NCI-H510A treated with DMSO at 0.1 percent for 48 hours (cell line): ENCODE results near the gene TMC3.

ENCODE experiments used
- DNase-seq: peaks from one replicate; lab custom pipeline; 2025; lab: John Stamatoyannopoulos, UW

TMC3 gene

GRCh38 chr15:81297603-81298575 lies 76.1 kb downstream of the TMC3 start:
- DNase-seq = no peak

DNA sequence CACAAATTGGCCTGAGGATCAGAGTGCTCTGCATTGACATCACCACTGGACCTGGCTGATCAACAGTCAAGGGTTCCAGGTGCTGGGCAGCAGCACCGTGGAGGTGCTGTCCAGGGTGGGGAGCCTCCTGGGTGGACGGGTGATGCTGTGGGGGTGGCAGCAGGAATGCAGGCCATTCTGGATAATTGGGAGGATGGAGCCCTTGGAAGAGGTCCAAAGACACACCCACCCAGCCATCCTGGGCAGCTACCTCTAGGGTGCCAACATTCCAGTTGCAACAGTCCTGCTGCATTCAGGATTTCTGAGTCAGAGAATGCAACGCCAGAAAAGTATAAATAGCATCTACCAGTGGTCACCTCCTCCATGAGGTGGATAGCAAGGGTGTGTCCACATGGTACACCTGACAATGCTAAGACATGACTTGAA lies 76.9 kb downstream of the TMC3 start:
- no peak for DNase-seq

GRCh38 chr15:81296673-81297072 lies 77.3 kb downstream of the TMC3 start:
- peak; percentile 19 for DNase-seq

DNA sequence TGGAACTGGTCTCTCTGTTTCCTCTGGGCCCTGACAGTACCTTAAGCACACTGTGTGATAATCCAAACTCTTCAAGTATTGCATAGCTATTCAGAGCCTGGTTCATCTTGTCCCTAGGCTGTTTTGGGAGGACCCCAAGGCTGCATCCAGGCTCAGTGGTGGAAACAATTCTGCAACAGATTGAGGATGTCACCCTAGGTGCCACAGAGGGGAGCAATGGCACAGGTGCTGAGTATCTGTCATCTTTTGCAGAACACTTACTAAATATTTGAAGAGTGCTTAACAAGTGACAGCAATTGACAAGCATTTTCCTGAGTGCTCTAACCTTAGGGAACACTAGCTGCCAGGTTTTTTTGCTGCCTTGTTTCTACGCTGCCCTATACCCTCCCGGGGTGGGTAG lies 77.8 kb downstream of the TMC3 start:
- DNase-seq = peak; percentile 52

- DNase-seq = no peak
These were observed 78.4 kb downstream of the TMC3 start for GRCh38 chr15:81295486-81296121.

DNA sequence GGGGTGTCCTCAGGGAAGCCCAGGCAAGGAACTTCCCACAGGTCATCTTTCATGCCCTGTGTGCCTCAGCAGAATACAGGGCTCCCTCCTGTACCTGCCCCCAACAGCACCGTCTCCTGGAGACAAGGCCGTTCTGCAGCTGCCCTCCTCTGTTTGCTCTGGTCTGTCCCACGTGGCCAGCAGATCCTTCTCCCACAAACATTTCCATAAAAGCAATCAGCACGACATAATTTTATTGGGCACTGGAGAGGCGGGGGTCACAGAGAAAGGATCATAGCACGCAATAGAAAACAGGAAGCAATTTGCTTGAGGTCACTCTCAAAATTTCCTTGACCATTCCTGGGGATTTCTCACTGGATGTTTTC lies 79.5 kb downstream of the TMC3 start:
- DNase-seq = no peak

DNA sequence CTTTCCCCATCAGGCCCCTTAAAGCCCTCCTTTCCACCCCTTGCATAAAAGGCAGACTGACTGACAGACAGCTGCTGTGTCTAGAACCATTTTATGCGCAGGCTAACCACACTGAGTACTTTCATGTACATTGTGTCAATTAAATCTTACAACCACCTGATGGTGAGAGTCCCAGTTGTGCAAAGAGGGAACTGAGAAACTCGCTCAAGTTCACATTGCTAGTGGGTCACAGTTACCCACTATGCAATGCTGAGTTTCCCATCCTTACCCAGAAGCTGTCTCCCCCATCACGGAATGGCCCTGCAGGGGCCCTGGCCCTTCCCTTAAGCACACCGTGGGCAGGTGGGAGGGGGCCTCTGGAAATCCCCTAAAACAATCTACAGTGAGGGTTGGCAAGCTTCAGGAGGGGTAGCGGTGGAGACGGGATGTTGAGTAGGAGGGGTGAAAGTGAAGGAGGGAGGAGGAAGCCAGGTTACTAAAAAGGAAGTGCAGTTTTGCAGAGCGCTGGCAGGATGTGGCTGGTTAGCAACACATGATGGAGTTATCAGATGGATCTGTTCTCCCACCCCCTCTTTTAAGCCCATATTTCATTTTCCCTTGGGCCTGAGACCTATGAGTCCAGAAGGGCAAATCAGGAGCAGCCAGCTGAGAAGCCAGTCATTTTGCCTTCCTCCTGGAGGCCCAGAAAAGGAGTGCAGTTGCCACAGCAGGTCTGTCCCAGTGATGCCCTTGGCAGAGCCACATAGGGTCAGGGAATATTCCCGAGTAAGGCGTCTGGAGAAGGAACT lies 80.1 kb downstream of the TMC3 start:
- DNase-seq = no peak

DNA sequence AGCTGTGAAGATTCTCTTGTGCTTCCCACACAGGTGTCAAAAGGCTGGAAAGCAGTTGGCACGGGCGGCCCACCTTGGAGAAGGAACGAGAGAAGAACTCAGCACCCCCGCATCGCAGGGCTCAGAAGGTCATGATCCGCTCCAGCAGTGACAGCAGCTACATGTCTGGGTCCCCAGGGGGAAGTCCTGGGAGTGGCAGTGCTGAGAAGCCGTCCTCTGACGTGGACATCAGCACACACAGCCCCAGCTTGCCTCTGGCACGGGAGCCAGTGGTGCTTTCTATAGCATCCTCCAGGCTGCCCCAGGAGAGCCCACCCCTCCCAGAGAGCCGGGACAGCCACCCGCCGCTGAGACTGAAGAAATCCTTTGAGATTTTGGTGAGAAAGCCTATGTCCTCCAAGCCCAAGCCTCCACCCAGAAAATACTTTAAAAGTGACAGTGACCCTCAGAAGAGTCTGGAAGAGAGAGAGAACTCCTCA lies 81.5 kb downstream of the TMC3 start:
- DNase-seq = no peak

- no peak for DNase-seq
These were observed 82.0 kb downstream of the TMC3 start for GRCh38 chr15:81291916-81292522.

- no peak for DNase-seq
These were observed 84.1 kb downstream of the TMC3 start for GRCh38 chr15:81289910-81290309.

DNA sequence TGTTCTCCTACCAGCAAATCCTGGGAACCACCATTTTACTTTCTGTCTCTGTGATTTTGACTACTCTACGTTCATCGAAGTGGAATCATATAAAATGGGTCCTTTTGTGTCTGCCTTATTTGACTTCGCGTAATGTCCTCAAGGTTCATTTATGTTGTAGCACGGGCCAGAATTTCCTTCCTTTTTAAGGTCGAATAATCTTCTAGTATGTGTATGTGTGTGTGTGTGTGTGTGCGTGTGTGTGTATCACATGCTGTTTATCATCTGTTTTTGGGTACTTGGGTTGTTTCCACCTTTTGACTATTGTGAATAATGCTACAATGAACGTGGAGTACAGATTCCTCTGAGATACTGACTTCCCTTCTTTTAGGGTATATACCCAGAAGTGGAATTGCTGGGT lies 85.4 kb downstream of the TMC3 start:
- no peak for DNase-seq

DNA sequence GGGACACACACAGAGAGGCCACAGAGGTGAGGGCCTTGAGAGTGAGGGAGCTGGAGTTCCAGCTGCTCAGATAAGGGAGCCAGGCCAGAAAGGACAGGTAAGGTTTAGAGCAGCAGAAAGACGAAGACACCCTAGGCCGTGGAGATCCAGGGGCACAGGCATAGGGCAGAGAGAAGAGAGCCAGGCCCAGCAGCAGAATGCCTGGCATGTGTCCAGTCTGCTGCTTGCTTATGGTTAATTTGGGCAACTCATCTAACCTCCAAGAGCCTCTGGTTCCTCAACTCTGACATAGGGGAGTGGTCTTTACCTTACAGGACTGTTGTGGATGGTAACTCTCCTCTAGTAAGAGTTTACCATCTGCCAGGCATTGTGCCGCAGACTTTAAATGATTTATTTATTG lies 86.0 kb downstream of the TMC3 start:
- no peak for DNase-seq

- no peak for DNase-seq
These were observed 87.3 kb downstream of the TMC3 start for GRCh38 chr15:81286621-81287121.

DNA sequence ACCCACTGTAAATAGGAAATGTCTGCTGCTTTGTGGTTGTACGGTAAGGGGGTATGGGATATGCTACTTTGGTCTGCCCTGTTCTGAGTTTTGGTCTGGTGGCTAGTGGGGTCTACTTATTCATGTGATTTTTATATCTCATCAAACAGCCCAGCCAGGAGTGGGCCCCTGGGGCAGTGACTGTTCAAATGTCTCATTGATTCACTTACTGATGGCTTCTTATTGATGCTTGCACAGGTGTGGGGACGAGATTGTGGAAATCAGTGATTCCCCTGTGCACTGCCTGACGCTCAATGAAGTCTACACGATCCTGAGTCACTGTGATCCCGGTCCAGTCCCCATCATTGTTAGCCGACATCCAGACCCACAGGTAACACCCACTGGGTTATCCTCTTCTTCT lies 88.6 kb downstream of the TMC3 start:
- DNase-seq = no peak

GRCh38 chr15:81284256-81285031 lies 89.6 kb downstream of the TMC3 start:
- no peak for DNase-seq

DNA sequence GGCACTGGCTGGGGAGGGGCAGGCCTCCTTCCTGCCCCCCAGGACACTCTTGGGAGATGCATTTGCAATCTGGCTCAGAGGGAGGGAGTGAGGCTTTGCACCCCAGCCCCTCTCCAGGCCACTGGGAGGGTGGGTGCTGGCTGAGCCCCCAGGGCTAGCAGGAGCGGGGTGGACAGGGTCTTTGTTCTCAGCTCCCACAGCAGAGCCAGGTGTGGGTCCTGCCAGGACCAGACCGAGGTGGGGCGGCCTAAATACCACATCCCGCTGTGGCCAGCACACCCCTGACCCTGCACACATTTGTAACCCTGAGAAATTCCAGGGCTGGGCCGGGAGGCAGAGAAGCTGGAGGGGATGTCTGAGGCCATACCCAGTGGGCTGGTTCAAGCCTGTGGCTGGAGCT lies 91.1 kb downstream of the TMC3 start:
- no peak for DNase-seq

- no peak for DNase-seq
These were observed 91.5 kb downstream of the TMC3 start for GRCh38 chr15:81282606-81282895.

DNA sequence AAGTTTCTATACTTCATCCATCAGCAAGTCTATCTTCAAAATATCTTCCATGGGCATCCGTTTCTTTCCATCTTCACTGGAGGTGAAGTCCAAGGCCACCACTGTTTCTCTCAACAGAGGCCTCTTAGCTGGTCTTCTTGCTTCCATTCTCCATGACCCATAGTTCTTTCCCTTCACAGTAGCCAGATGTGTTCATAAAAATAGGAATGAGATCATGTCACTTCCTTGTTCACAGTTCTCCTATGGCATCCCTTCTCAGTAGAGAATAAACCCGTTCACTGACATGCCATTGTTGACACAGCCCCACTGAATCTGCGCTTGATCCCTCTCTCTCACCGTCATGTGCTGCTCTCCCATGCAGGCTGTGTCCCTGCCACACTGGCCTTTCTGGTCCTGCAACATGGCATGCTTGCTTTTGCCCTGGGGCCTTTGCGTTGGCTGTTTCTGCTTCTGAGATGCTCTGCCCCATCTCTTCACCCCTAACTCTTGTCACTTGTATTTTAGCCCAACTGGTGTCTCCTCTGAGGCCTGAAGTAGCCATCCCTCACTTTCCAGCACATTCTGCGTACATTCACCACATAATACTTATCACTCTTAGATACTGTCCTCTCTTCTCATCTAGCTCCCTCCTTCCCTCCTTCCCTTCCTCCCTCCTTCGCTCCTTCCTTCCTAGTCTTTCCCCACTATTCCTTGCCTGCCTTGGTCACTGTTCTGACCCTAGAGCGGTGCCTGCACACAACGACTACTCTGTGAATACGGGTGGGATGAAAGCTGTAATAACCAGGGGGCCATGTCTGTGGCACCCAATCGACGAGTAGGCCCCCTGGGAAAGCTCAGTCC lies 92.0 kb downstream of the TMC3 start:
- DNase-seq = peak; percentile 5

DNA sequence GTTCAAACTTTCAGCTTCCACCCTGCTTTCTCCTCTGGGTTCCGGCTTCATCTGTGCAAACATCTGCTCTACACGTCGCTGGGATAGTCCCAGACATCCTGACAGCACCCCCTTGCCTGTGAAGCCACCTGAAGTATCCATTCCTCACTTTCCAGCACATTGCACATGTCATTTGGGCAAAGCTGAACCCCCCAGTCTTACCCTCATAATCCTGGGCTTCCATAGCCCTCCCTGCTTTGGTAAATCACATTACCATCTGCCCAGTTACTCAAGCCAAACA lies 92.6 kb downstream of the TMC3 start:
- no peak for DNase-seq
